ENCODE measurements around the gene PTPRR.

PTPRR gene

DNA sequence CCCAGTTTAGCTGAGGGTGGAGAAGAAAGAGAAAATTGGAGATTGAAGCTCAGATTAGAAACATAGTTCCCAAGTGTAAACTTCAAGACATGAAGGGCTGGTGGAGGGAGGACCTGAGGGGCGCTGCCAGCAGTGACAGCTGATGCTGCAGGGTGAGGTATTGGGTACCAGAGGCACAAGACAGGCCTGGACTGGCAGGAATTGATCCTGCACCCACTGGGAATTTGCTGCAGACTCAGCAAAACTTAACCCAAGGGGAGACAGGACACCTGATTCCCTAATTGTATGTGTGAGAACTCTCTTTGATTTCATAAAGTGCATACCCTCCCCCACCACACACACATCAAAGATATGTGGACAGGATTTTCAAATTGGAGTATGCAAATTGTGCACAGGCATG is 11.6 kb downstream of the PTPRR start:
- DNase-seq = no peak

DNA sequence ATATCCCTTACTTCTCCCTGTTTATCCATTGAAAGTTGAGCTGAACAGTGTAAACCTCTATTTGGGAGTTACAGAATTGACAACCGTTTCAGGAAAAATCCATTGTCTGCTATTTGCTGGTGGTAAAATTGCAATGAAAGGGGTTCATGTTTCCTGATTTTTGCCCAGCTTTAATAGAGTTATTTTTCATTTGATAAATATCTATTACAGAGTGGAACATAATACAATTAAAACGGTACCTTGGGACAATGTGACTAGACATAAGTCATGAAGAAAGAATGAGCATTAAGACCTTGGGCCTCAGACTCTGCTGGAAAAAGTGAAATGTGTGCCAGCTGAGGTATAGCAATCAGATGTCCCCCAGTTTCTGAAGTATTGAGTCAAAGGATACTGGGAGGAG is 13.1 kb downstream of the PTPRR start:
- no peak for DNase-seq

DNA sequence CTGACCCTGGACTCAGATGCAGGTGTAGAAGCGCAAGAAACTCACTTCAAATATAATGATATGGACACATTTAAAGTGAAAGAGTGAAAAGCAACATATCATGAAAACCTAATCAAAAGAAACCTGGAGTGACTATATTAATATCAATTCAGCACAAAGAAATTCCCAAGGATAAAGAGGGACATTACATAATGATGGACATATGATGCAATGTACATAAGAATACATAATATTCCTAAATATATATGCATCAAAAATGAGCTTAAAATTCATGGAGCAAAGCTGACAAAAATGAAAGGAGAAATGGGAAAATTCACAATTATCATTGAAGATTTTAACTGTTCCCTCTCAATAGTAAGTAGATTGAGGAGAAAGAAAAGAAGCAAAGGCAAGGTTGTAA is 24.6 kb downstream of the PTPRR start:
- DNase-seq = no peak

DNA sequence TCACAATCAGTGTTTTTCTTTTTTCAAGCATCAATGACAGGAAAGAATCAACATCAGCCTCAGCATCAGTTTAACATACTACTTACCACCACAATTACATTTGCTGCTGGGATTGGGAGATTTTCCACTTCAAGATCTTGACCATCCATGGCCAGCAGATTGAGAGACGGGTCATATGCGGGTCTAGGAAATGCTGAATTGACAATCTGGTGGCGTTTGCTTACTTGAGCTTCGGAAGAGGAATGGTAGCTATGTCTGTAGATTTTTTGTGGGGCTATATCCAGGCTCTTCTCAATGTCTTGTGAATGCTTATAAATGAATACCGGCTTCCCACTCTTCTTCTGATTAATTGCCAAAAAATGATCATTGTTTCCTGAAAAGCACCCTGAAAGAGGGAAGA is 27.9 kb downstream of the PTPRR start:
- DNase-seq = no peak

DNA sequence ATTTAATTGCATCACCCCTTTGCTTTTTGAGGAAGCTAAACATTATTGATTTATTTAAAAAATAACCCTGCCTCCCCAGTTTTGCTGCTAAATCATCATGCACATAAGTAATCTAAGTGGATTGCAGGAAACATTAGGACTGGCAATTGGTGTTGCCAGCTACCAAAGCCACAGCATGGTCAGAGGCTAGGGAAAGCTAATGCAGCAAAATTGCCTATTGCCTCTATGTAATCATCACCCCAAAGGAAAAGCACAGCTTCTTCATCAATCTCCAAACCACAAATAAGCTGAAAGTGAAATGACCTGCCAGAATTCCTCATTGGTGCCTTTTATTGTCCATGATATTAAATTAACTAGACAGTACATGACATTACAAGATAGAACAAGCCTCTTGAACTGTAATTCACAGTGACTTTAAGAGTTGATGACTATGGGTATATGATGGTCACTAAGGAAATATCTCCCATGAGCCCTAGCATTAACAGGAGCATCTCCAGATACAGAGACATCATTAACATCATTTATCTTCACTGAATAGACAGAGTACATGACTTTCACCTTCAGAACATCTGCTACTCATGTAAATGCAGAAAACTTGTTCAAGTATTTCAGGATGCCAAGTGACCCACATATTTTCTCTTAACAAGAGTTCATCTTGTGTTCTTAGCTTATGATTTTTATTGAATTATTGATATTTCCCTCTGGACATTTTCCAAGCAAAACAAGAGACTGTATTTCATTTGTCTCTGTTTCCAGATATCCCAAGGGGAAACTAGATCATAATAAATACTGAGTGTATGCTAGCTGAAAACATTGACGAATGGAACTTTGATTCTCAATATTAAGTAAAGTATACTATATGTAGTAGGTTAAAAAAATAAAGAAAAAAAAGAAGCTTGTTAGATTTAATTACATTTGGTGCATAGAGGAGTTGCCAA is 29.4 kb downstream of the PTPRR start:
- DNase-seq = no peak

DNA sequence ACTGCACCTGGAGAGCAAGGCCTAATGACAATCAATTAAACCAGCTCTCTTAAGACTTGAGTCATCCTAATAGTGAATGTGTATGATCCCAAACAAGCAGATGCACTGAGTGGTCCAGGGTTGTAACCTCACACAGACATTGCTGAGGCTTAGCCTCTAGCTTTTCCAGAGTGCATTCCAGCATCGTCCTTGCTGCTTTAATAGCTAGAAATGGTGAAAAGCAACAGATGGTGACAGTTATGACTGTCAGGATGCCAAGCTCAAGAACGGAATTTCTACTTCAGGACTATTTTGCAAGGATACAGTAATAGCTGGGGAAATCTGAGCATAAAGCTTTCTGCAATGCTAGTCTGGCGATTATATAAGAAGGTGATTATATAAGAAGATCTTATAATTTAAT is 34.6 kb downstream of the PTPRR start:
- DNase-seq = no peak

DNA sequence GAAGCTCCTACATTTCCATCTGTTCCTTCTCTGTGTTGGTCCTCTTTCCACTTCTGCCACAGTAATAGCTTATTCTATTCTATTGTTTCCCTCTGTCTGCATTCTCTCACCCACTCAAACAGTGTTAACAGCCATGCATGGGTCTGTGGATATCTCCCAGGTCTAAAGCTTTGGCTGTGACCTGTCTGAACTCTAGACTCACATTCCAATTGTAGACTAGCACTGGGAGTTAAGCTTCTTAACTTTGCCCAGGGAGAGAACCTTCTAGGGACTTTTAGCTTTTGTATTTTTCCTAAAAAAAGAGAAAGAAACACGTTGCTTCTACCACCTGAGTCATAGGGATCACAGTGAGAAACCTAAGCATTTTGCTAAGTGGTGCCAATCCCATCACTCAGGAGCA is 36.7 kb downstream of the PTPRR start:
- DNase-seq = no peak

DNA sequence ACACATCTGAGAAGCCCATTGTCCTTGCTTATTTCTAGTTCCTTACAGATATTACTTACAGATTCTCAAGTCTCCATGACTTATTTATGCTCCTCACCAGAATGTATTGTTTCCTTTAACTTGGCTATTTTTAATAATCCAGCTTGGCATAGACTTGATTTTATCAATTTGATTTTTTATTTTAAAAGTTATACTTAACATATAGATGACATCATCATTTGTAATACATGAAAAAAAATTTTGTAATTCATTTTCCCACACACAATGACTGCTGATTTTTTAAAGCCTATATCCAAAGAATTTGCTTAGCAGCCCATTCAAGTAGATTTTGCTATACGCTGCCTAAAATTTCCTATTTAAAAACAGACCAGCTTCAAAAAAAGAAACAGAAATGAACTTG is 39.8 kb downstream of the PTPRR start:
- no peak for DNase-seq

DNA sequence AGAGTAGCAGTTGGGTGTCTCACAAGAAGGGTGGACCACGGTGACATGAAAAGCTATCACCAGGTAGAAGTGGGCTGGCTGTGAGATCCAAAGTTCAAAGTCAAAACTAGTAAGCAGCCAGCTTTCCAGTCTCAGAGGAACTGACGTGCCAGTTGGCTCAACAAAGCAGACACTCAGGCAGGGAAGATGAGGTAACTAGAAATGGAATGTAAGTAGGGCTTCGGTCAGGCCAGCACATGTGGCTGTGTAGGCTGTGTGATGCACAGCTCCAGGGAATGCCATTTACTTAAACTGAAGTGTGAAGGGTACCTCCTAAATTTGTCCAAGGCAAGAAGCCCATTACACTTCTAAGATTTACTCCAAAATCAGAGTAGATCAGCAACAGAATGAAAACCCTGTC is 43.6 kb downstream of the PTPRR start:
- DNase-seq = no peak

DNA sequence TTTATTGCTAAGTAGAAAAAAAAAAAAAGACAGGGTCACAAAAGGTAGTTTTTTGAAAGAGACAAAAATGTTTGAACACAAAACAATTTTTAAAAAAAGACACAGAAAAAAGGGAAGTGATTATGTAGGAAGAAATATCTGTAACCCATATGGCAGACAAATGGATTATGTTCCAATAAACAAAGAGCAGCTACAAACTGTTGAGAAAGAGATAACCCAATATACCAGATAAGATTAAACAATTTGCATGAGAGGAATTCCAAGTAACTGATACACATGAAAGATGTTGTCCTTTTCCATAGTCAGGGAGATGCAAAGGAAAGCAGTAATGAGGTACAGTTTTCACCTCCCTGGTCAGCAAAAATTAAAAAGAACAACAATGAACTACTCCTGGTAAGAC is 44.9 kb downstream of the PTPRR start:
- no peak for DNase-seq

DNA sequence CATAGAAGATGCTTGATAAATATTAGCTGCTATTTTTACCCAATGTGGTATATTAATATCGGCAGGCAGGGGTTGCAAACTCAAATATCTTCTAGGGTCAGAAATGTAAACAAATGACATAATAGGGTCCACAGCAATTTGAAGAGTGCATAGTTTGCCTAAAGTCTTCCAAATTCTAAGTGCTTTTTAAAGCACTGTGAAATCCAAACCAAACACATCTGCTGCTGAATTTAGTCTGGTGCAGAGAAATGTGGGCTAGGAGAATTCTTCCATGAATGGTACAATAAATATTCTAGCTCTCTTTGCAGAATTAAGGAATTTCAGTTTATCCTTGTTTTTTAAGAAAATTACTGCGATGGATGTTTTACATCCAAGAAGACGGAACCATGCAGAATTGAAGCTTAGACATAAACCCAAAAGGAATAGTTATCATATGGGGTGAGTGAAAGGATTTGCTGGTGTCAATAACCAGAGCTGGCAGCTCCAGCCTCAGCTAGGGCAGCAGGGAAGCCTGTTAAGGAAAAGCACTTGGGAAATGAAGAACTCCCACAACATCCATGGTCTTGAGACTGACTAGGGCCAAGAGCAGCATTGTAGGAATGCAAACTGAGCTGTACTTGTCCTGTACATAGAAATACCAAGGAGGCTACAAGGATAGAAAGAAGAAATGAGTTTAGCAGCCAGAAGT is 65.5 kb downstream of the PTPRR start:
- DNase-seq = no peak

DNA sequence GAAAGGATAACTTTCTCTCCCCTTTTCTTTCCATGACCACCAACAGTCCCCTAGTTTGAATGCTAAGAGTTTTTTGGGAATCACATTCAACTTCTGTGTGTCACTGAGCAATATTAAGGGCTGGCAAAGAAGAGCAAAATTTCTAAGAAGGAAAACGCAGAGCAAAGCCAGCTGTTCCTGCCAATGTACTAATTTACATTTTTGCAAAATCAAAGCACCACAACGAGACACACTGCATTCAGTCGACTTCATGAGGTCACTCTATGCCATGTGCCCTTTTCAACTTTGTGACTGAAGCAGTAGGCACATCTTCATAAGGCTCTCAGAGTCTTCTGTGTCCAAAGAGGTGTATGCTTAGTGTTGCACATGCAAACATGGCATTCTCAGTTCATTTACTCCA is 66.4 kb downstream of the PTPRR start:
- DNase-seq = no peak

DNA sequence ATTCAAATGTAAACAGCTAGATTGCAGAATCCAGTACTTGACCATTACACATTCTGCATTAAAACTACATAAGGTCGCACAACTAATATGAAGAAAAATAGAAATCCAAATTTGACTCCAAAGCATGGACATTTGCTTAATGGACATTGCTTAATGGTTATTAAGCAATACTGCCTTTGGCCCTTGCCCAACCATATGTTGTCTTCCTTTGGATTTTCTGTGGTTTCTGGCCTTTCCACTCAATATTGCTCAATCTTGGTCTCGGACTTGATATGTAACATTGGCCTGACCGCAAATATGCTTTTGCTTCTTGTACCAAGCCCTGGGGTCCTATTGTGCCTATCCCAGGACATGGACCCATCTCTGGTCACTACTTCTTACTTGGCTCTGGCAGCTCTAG is 67.2 kb downstream of the PTPRR start:
- peak in 2 of 4 experiments; percentile 11 to 32 for DNase-seq

DNA sequence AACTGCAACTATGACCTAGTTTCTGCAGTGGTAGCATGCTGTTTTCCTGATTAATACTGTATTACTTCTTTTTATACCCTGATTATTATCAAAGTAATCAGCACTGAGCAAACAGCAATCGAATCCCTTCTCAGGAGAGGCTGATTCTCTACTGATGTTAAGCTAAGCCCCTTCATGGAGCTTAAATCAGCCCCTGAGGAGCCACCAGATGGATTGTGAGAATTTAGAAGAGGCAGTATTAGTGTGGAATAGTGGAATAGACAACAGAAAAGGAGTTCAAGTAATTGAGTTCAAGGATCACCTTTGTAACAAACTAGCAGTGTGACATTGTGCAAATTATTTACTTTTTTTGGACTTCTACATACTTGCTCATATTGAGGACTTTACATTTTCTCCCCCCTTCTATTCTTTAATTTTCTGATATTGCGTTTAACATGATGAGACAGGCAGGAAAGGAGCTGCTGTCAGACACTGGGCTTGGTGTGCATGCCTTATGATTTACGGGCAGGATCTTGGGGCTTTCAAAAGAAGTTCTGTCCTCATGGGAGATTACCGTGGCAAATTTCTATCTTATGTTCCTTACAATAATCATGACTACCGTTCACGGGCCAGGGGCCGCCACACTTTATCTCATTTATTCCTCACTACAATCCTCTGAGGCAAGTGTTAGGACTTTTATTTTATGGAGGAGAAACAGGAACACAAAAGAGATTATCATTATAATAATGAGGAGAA is 68.0 kb downstream of the PTPRR start:
- DNase-seq = no peak

DNA sequence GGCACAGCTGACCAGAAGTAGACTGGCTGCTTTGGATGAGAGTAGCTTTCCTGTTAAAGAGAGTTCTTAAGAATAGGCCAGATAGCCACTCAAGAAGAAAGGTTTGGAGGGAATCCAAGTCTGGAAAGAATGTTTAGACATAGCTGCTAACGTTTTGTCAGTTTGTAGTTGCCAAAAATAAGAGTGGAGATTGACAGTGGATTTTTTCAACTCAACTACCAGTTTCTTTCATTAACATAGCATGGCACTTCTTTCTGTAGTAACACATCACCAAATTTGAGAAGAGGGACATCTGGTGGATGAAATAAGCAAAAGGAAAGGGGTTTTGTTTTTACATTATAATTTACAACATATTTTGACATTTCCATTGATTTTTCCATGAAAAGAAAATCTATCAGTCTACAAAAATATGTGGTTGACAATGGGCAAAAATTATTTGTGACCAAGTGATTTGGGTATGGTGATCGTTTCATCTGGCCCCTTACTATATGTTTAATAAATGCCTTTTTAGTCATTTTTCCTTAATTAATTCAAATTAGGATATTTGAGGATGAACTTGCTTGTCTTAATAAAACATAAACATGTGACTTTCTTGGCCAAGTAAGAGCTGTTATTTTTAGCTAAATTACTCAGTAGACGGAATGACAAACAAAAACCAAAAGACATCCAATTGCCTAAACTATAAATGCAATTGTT is 71.1 kb downstream of the PTPRR start:
- DNase-seq = no peak

DNA sequence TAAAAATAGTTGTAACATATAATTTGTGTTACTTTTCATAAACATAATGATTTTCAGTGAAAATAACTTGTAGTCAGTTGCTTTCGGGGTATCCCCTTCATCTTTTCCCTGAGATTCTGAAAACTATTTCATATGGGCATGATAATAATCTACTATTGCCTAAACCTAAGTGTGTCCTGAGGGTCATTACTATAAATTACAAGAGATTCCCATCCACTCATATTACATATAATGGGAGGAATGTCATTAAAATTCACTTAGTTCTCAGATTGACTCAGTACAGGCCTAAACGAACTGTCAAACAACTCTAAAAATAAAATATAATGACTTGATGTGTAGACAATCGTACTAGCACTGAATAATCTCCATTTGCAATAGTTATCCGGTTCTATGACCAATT is 72.7 kb downstream of the PTPRR start:
- DNase-seq = no peak

DNA sequence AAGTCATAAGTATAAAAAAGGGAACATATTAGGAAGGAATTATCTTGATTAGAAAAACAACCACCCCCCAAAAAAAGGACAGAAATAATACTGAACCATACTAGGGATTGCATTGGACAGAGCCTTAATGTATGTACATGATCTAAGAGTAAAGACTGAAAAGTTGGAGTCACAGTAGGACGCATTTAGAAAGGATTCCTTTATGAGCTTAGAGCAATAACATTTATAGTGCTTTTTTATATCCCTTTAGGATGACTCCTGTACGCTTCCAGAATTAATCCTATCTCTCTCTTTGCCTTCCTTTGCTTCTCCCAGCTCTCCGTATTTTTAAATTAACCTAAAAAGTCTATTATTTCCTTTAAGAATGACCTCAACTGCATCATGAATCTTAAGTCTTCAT is 75.3 kb downstream of the PTPRR start:
- DNase-seq = no peak

DNA sequence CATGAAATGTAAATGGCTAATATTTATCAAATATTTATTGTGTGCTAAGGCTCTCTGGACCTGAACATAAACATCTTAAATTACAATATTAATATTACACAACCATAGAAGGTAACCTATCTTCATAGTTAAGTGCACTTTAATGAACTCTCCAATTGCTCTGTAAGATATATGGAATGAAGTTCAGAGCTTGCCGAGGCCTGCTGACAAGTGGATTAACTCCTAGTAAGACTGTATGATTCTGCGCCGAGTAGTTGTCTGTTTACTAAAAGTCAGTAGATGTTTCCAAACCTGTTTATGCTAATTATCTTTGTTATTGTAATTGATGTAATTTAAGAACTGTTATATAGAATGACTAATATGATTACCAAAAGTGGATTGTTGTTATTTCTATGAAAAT is 77.2 kb downstream of the PTPRR start:
- DNase-seq = no peak

DNA sequence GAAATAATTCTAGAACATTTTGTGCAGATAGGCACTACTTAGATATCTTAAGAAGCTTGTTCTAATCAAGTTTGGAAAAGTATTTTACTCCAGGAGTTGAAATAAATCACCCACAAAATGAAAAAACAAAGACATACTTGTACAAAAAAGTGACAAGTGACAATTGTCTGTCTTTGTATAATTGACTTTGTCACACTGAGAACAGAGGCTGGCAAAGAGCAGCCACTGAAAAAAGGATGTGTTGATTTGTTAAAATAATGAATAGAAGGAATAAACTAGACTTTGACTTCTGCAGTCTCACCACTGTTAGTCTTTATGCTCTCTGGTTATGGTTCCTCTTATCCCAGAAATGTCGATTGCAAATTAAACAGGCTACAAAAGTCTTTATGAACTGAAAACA is 77.6 kb downstream of the PTPRR start:
- DNase-seq = no peak

DNA sequence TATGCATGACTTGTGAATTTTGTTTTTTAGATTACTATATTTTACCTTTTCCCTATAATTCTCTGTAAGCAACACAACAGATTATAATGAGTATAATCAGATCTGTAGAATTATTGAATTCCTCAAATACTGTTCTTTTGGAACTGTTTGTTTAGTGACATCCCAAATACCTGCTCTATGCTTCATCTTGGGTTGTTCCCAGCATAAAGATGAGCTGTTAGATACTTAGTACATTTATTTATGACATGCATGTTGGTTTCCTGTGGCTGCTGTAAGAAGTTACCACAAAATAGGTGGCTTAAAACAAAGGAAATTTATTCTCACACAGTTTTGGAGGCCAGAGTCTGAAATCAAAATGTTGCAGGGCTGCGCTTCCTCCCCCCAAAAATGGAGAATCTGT is 78.4 kb downstream of the PTPRR start:
- no peak for DNase-seq

DNA sequence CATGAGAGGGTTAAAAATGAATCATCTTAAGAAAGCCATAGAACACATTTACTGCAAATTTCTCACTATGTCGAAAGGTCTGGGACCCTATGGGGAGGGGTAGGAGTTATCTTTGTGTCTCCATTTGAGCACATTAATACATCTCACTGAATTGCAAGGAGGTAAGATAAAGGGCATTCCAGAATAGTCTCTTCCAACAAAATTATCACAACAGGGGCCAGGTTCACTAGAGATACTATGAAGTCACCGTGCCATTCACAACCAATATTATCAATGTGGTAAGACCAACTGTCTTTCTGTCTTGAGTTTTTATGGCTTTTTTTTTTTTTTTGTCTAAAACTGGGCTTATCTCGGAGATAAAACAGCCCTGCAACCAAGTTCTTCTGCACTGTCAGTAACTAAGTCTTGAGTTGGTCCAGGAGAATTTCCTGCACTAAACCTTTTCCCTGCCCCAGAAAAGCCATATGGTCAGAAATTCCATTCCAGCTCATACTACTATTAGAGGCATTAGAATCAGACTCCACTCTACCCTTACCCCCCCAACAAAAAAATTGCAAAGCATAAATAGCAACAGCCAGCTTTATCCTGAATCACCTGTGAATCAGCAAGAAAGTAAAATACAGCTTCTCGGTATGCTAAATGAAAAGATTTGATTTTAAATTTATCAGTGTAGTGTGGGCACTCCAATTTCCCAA is 79.7 kb downstream of the PTPRR start:
- no peak for DNase-seq

DNA sequence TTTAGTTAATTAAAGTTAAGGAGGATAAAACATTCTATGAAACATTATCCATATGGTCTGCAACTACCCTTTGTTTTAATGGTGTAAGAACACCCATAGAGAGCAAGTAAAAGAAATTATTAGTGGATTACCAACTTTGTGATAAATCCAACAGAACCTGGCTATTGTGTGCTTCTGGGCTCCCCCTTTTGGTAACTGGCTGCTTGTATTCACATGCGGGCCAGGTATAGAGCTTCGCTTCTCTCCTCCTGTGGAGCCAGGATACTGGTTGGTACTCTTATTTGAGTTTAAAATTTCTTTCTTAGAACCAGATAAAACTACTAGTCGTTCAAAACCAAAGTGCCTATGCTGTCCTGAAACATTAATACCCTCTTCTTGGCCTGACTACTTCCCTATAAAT is 81.0 kb downstream of the PTPRR start:
- DNase-seq = no peak
